PC-9 (cell line): ENCODE results near the gene ASGR2. TPM values are rescaled to one million over a fixed set of nuclear protein-coding genes. Genes with fewer than 3 reads are reported as not detected.

Source experiments
- BruUV-seq: library from RNA; stranded (reverse); fragments of 400-500 nt; replicated peaks from 2 replicates; lab custom pipeline; 2021; lab: Mats Ljungman, UMichigan
- CTCF ChIA-PET: fragments of 300-600 bp; sonication (Branson Sonifier 250); formaldehyde crosslinking; loops from one replicate; lab custom pipeline; 2022; ENCODE audit warnings: antibody characterized with exemption; lab: Charles Lee
- POLR2A ChIA-PET: fragments of 300-600 bp; sonication (Branson Sonifier 250); formaldehyde crosslinking; loops from one replicate; lab custom pipeline; 2022; ENCODE audit warnings: antibody characterized with exemption; ENCODE audit not compliant: unreplicated experiment; lab: Charles Lee
- DNase-seq, 2 experiments: peaks; one replicate each; pipeline versions ENCODE4 v3.0.0 to v3.0.0-alpha.2; 2015 to 2022; ENCODE audit warnings: mixed read lengths in 1 of 2
- H2AFZ ChIP-seq: fragments of 200-600 bp; sonication (generic); 2 replicates; pipeline ENCODE4 v1.8.1; 2017; ENCODE audit warnings: antibody characterized with exemption
- H3F3A ChIP-seq: fragments of 200-600 bp; sonication (generic); 2 replicates; pipeline ENCODE4 v1.8.1; 2017; ENCODE audit warnings: antibody characterized with exemption, mild to moderate bottlenecking, low read depth; ENCODE audit not compliant: insufficient read depth
- H3K27ac ChIP-seq: fragments of 200-600 bp; sonication (generic); 2 replicates; pipeline ENCODE4 v1.6.1; 2016; ENCODE audit warnings: mixed run types
- H3K27me3 ChIP-seq: fragments of 200-600 bp; sonication (generic); 2 replicates; pipeline ENCODE4 v1.6.1; 2016; ENCODE audit warnings: low read depth, mixed run types; ENCODE audit not compliant: insufficient read depth
- H3K36me3 ChIP-seq: fragments of 200-600 bp; sonication (generic); 2 replicates; pipeline ENCODE4 v1.6.1; 2016; ENCODE audit warnings: low read depth, mixed run types
- H3K4me1 ChIP-seq: fragments of 200-600 bp; sonication (generic); replicated peaks from 2 replicates; pipeline ENCODE4 v1.6.1; 2016; ENCODE audit warnings: mixed run types; ENCODE audit not compliant: insufficient read depth
- H3K4me2 ChIP-seq: fragments of 200-600 bp; sonication (generic); 2 replicates; pipeline ENCODE4 v1.6.1; 2017; ENCODE audit warnings: mixed run types
- H3K4me3 ChIP-seq: fragments of 200-600 bp; sonication (generic); 2 replicates; pipeline ENCODE4 v1.6.1; 2016; ENCODE audit warnings: mixed run types
- H3K79me2 ChIP-seq: fragments of 200-600 bp; sonication (generic); 2 replicates; pipeline ENCODE4 v1.6.1; 2017; ENCODE audit warnings: low read depth, mixed run types
- H3K9me2 ChIP-seq: fragments of 200-600 bp; sonication (generic); 2 replicates; pipeline ENCODE4 v1.8.1; 2017; ENCODE audit warnings: mild to moderate bottlenecking; ENCODE audit not compliant: insufficient read depth
- H3K9me3 ChIP-seq: fragments of 200-600 bp; sonication (generic); 2 replicates; pipeline ENCODE4 v1.8.1; 2016; ENCODE audit warnings: low read depth; ENCODE audit not compliant: insufficient read depth
- H4K20me1 ChIP-seq: fragments of 200-600 bp; sonication (generic); 2 replicates; pipeline ENCODE4 v1.8.1; 2017; ENCODE audit not compliant: insufficient read depth
- EZH2 ChIP-seq: fragments of 200-600 bp; sonication (generic); IDR thresholded peaks from 2 replicates; pipeline ENCODE4 v1.8.0; 2017; ENCODE audit warnings: antibody characterized with exemption, low read depth
- intact Hi-C: fragments of 100-400 bp; cut with micrococcal nuclease; formaldehyde crosslinking; loops from one replicate; pipeline ENCODE4 v1.10.0; 2022; ENCODE audit not compliant: unreplicated experiment
- total RNA-seq: library from RNA; stranded (reverse); gene quantifications from 2 replicates; pipeline ENCODE4 v1.2.3, GENCODE V29; 2021
- TF ChIP-seq, protein P1 (sequence below): fragments of 200-600 bp; sonication (generic); conservative IDR thresholded peaks from 2 replicates; pipeline ENCODE4 v1.6.1; 2017; ENCODE audit warnings: mixed run types, antibody characterized with exemption, mild to moderate bottlenecking, moderate library complexity

The ASGR2 gene
- total RNA-seq, 1 experiment from 2014 or later = not detected

DNA sequence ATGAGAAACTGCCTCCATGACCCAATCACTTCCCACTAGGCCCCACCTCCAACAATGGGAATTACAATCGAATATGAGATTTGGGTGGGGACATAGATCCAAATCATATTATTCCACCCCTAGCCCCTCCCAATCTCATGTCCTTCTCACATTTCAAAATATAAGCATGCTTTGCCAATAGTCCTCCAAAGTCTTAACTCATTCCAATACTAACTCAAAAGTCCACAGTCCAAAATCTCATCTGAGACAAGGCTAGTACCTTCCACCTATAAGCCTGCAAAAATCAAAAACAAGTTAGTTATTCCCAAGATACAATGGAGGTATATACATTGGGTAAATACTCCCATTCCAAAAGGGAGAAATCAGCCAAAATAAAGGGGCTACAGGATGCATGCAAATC lies 47.4 kb downstream of the ASGR2 start:
- no peaks in the 10 kb centered on the region for H3K79me2 ChIP-seq
- CTCF ChIA-PET = no interaction called here
- DNase-seq = no peak
- H3K9me2 ChIP-seq = no peaks in the 10 kb centered on the region
- peaks cover 16% of the 10 kb centered on the region for H3K9me3 ChIP-seq
- no peaks in the 10 kb centered on the region for H3K4me1 ChIP-seq
- no peak overlapping the region for H3K27ac ChIP-seq
- POLR2A ChIA-PET = no interaction called here
- H3F3A ChIP-seq = 0 out of 2 replicates have a peak, but pooled peaks cover under 1% of the 10 kb centered on the region
- intact Hi-C loops = no loop called here
- peaks cover 14% of the 10 kb centered on the region for H3K27me3 ChIP-seq
- no TSS peak for BruUV-seq
- H4K20me1 ChIP-seq = no peaks in the 10 kb centered on the region
- TF ChIP-seq, protein P1, sequence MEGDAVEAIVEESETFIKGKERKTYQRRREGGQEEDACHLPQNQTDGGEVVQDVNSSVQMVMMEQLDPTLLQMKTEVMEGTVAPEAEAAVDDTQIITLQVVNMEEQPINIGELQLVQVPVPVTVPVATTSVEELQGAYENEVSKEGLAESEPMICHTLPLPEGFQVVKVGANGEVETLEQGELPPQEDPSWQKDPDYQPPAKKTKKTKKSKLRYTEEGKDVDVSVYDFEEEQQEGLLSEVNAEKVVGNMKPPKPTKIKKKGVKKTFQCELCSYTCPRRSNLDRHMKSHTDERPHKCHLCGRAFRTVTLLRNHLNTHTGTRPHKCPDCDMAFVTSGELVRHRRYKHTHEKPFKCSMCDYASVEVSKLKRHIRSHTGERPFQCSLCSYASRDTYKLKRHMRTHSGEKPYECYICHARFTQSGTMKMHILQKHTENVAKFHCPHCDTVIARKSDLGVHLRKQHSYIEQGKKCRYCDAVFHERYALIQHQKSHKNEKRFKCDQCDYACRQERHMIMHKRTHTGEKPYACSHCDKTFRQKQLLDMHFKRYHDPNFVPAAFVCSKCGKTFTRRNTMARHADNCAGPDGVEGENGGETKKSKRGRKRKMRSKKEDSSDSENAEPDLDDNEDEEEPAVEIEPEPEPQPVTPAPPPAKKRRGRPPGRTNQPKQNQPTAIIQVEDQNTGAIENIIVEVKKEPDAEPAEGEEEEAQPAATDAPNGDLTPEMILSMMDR = no peak
- TF ChIP-seq EZH2 = no peak
- H2AFZ ChIP-seq = no peak overlapping the region
- H3K4me3 ChIP-seq = no peak overlapping the region
- H3K36me3 ChIP-seq = no peaks in the 10 kb centered on the region
- no peak overlapping the region for H3K4me2 ChIP-seq

- ChIA-PET POLR2A (no interaction called here), CTCF (no interaction called here)
- peaks cover 16% of the 10 kb centered on the region for H3K9me3 ChIP-seq
- H3K9me2 ChIP-seq = no peaks in the 10 kb centered on the region
- no peaks in the 10 kb centered on the region for H3K36me3 ChIP-seq
- H3K4me2 ChIP-seq = no peak overlapping the region
- no TSS peak for BruUV-seq
- TF ChIP-seq, protein P1 = no peak
- no peak for TF ChIP-seq EZH2
- H3K4me1 ChIP-seq = peaks cover 18% of the 10 kb centered on the region
- peaks cover 25% of the 10 kb centered on the region for H3F3A ChIP-seq
- no peak overlapping the region for H3K27ac ChIP-seq
- H3K4me3 ChIP-seq = no peak overlapping the region
- no peak overlapping the region for H2AFZ ChIP-seq
- intact Hi-C loops = no loop called here
- H4K20me1 ChIP-seq = no peaks in the 10 kb centered on the region
- peaks cover 4% of the 10 kb centered on the region; the same call in 1 of the 2 replicates for H3K27me3 ChIP-seq
- no peaks in the 10 kb centered on the region for H3K79me2 ChIP-seq
- no peak for DNase-seq
Observed at GRCh38 chr17:7064261-7064660, 50.4 kb downstream of the ASGR2 start.

DNA sequence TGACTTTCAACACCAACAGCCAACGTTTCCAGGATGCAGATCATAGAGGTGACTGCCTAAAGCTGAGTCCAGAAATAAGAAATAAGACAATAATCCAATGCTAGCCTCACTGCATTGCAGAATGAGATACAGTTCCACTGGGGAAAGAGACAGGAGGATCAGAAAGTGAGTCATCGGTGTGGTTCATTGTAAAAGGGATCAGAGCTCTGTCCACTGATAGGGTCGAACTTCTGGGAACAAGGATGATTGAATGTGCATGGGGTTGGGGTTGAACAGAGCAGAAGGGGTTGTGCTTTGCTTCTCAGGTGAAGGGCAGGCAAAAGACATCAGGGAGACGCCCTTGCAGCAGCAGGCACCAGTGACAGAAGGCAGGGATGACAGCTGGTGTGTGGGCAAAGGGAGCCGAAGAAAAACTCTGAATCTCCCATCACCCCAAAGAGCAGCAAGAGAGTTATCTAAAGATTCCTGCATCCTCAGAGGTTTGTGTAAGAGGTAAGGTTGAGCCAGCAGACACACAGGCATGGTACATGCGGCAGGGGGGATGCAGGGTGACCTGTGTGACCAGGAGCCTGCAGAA lies 51.0 kb downstream of the ASGR2 start:
- H2AFZ ChIP-seq = no peak overlapping the region
- POLR2A ChIA-PET = no interaction called here
- H3K4me1 ChIP-seq = peaks cover 24% of the 10 kb centered on the region
- no peaks in the 10 kb centered on the region for H3K36me3 ChIP-seq
- H3K9me2 ChIP-seq = no peaks in the 10 kb centered on the region
- H3K9me3 ChIP-seq = peaks cover 13% of the 10 kb centered on the region
- TF ChIP-seq EZH2 = no peak
- TF ChIP-seq, protein P1 = no peak
- H3F3A ChIP-seq = peaks cover 29% of the 10 kb centered on the region
- no peaks in the 10 kb centered on the region for H3K27me3 ChIP-seq
- no peak overlapping the region for H3K4me3 ChIP-seq
- H3K27ac ChIP-seq = no peak overlapping the region
- H3K4me2 ChIP-seq = no peak overlapping the region
- intact Hi-C loops = no loop called here
- no peak for DNase-seq
- H4K20me1 ChIP-seq = no peaks in the 10 kb centered on the region
- H3K79me2 ChIP-seq = no peaks in the 10 kb centered on the region
- CTCF ChIA-PET = no interaction called here
- no TSS peak for BruUV-seq
